GM23338 (cell line): ENCODE results near the gene LEFTY1. TPM values are rescaled to one million over a fixed set of nuclear protein-coding genes. Genes with fewer than 3 reads are reported as not detected.

Experiments used
- ATAC-seq: fragments of 200-7000 bp; cut with Tn5 transposase; 3 replicates; pipeline ENCODE4 v1.9.1; 2020
- DNase-seq: peaks from one replicate; pipeline ENCODE4 v3.0.0-alpha.2; 2015; ENCODE audit warnings: low spot score
- H2AFZ ChIP-seq: fragments of 200-600 bp; sonication (generic); 2 replicates; pipeline ENCODE4 v1.8.0; 2016; ENCODE audit warnings: antibody characterized with exemption, mild to moderate bottlenecking, moderate library complexity
- H3F3A ChIP-seq: fragments of 200-600 bp; sonication (generic); replicated peaks from 2 replicates; pipeline ENCODE4 v1.8.0; 2017; ENCODE audit warnings: antibody characterized with exemption, mixed run types, low read depth
- H3K27ac ChIP-seq: fragments of 200-600 bp; sonication (generic); 2 replicates; pipeline ENCODE4 v1.6.1; 2016; ENCODE audit warnings: low read depth
- H3K27me3 ChIP-seq: fragments of 200-600 bp; sonication (generic); 2 replicates; pipeline ENCODE4 v1.8.0; 2016; ENCODE audit warnings: mild to moderate bottlenecking, mixed run types, moderate library complexity; ENCODE audit not compliant: insufficient read depth
- H3K36me3 ChIP-seq: fragments of 200-600 bp; sonication (generic); 2 replicates; pipeline ENCODE4 v1.8.0; 2016; ENCODE audit warnings: mild to moderate bottlenecking; ENCODE audit not compliant: insufficient read depth
- H3K4me1 ChIP-seq: fragments of 200-600 bp; sonication (generic); 2 replicates; pipeline ENCODE4 v1.8.0; 2016; ENCODE audit warnings: mild to moderate bottlenecking, moderate library complexity; ENCODE audit not compliant: insufficient read depth
- H3K4me2 ChIP-seq: fragments of 200-600 bp; sonication (generic); 2 replicates; pipeline ENCODE4 v1.7.1; 2017; ENCODE audit warnings: mixed run types
- H3K4me3 ChIP-seq: fragments of 200-600 bp; sonication (generic); 2 replicates; pipeline ENCODE4 v1.6.1; 2016; ENCODE audit warnings: mixed run types
- H3K79me2 ChIP-seq: fragments of 200-600 bp; sonication (generic); replicated peaks from 2 replicates; pipeline ENCODE4 v1.8.0; 2017; ENCODE audit warnings: mild to moderate bottlenecking; ENCODE audit not compliant: insufficient read depth
- H3K9me2 ChIP-seq: fragments of 200-600 bp; sonication (generic); 2 replicates; pipeline ENCODE4 v1.8.0; 2017; ENCODE audit not compliant: insufficient read depth
- H4K20me1 ChIP-seq: fragments of 200-600 bp; sonication (generic); replicated peaks from 2 replicates; pipeline ENCODE4 v1.8.0; 2017; ENCODE audit warnings: mild to moderate bottlenecking; ENCODE audit not compliant: insufficient read depth
- H3K27ac Mint-ChIP-seq: 2 replicates; pipeline ENCODE4 v1.8.0; 2020; ENCODE audit warnings: inconsistent platforms, mild to moderate bottlenecking, moderate library complexity, mixed read lengths
- H3K27me3 Mint-ChIP-seq: 3 replicates; pipeline ENCODE4 v1.8.0; 2022; ENCODE audit warnings: low read depth, mild to moderate bottlenecking, moderate library complexity, mixed read lengths, inconsistent platforms; ENCODE audit not compliant: insufficient read depth, poor library complexity
- H3K36me3 Mint-ChIP-seq: 3 replicates; pipeline ENCODE4 v1.8.0; 2021; ENCODE audit warnings: low read depth, mild to moderate bottlenecking, inconsistent platforms, moderate library complexity, mixed read lengths
- H3K4me1 Mint-ChIP-seq: 3 replicates; pipeline ENCODE4 v1.8.0; 2020; ENCODE audit warnings: mild to moderate bottlenecking, inconsistent platforms, mixed read lengths
- H3K4me3 Mint-ChIP-seq: 3 replicates; pipeline ENCODE4 v1.8.0; 2021; ENCODE audit warnings: moderate library complexity, mild to moderate bottlenecking, inconsistent platforms, mixed read lengths
- H3K9me3 Mint-ChIP-seq: 3 replicates; pipeline ENCODE4 v1.8.0; 2020; ENCODE audit warnings: moderate library complexity, mild to moderate bottlenecking, inconsistent platforms, mixed read lengths
- CREB1 ChIP-seq: fragments of 250-450 bp; sonication (Bioruptor Pico); IDR thresholded peaks from 2 replicates; pipeline ENCODE4 v1.5.0; 2020; ENCODE audit warnings: low read depth, mild to moderate bottlenecking, moderate library complexity
- EZH2 ChIP-seq: fragments of 200-600 bp; sonication (generic); IDR thresholded peaks from one replicate; pipeline ENCODE4 v1.8.0; 2017; ENCODE audit warnings: antibody characterized with exemption, mild to moderate bottlenecking, low read depth; ENCODE audit not compliant: unreplicated experiment
- EZH2phosphoT487 ChIP-seq: fragments of 200-600 bp; sonication (generic); IDR thresholded peaks from one replicate; pipeline ENCODE4 v1.8.1; 2018; ENCODE audit warnings: antibody characterized with exemption; ENCODE audit not compliant: unreplicated experiment
- JUNB ChIP-seq: IDR thresholded peaks from one replicate; pipeline ENCODE4 v1.6.1; 2016; ENCODE audit warnings: antibody characterized with exemption; ENCODE audit not compliant: unreplicated experiment
- NANOG ChIP-seq: IDR thresholded peaks from 2 replicates; pipeline ENCODE4 v1.6.1; 2016; ENCODE audit warnings: antibody characterized with exemption, borderline replicate concordance
- POLR2AphosphoS5 ChIP-seq: IDR thresholded peaks from 2 replicates; pipeline ENCODE4 v1.6.1; 2016; ENCODE audit warnings: antibody characterized with exemption, low read depth
- ZNF114 ChIP-seq: fragments of 250-450 bp; sonication (Bioruptor Pico); IDR thresholded peaks from 2 replicates; pipeline ENCODE4 v1.5.0; 2020; ENCODE audit warnings: mild to moderate bottlenecking, moderate library complexity
- ZNF331 ChIP-seq: fragments of 250-450 bp; sonication (Bioruptor Pico); IDR thresholded peaks from 2 replicates; pipeline ENCODE4 v1.5.0; 2020; ENCODE audit warnings: low read depth, mild to moderate bottlenecking, moderate library complexity
- polyA plus RNA-seq: library from polyadenylated mRNA; unstranded; fragments of >200 nt; fragmentation: Nextera tagmentation; extraction: Ambion mirVana; gene quantifications from 2 replicates; pipeline ENCODE4 v1.2.1, GENCODE V29; 2016
- total RNA-seq: library from RNA; depleted of rRNA; stranded (reverse); fragments of >200 nt; shearing (Covaris generic); gene quantifications from 2 replicates; pipeline ENCODE4 v1.2.3, GENCODE V29; 2014
- TF ChIP-seq, protein P1 (sequence below): IDR thresholded peaks from one replicate; pipeline ENCODE4 v1.6.1; 2018; ENCODE audit warnings: antibody characterized with exemption; ENCODE audit not compliant: unreplicated experiment
- TF ChIP-seq, protein P2 (sequence below), 2 experiments: fragments of 200-600 bp in 1 of 2; sonication (generic) in 1 of 2; conservative IDR thresholded peaks; 2 replicates each; pipeline versions ENCODE4 v1.5.1 to v1.6.1; 2016 to 2017; ENCODE audit warnings: antibody characterized with exemption in 2 of 2, low read depth in 2 of 2, mild to moderate bottlenecking in 2 of 2, moderate library complexity in 1 of 2
- TF ChIP-seq, protein P3 (sequence below): IDR thresholded peaks from 2 replicates; pipeline ENCODE4 v1.6.1; 2016; ENCODE audit warnings: antibody characterized with exemption

The LEFTY1 gene
- total and polyA plus RNA-seq, 2 experiments from 2014 or later, result 27.5 to 65.4 TPM

DNA sequence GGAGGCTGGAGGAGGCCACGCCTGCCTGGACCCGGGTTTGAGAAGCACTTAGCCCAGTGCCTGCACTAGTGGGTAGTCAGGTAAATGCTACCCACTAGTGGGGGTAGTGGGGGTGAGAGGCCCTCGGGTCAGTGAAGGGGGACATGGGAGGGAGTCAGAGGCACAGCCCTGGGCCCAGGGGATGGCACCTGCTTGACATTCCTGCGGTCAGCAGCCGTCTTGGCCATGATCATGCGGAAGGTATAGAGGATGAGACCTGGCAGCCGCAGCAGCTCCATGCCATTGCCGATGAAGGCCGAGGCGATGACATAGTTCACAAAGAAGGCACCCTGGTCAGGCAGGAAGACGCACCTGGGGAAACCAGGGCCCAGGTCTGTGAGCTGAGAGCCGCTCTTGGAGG, 35.5 kb downstream of the LEFTY1 start:
- no peaks in the 10 kb centered on the region; the same call in none of the 2 replicates for H3F3A ChIP-seq
- Mint-ChIP-seq H3K4me3 (no peak overlapping the region), H3K27me3 (peaks cover 6% of the 10 kb centered on the region)

DNA sequence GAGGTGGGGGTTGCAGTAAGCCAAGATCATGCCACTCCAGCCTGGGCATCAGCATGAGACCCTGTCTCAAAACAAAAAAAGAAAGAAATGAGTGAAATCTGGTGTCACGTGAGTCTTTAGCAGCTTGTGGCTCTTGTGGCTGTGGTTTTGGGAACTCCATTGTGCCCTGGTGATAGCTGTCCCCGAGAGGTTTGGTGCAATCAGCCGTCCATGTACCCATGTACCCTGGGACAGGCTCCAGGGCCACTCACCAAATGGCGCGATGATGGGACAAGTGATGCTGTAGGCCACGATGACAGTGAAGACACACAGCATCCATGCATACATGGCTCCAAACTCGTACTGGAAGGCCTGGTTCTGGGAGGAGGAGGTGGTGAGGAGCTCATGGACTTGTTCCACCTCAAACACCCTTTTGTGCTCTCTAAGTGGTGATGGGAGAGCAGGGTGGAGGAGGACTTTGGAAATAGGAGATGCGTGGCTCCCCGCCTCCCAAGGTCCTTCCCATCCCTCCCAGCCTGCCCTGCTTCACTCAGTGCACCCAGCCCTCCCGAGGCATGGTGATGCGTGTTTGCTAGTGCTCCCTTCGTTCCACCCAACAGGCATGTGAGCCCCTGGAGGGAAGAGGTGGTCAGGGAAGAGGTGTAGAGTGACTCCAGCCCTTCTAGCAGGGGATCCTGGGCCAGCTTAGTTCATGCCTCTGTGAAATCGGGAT, 36.4 kb downstream of the LEFTY1 start:
- H3K4me3 Mint-ChIP-seq, result no peak overlapping the region
- no peak overlapping the region for H2AFZ ChIP-seq
- H3K27ac Mint-ChIP-seq, result no peak overlapping the region
- peaks cover 56% of the 10 kb centered on the region for H3K36me3 ChIP-seq
- peaks cover 14% of the 10 kb centered on the region for H3K27me3 Mint-ChIP-seq
- no peaks in the 10 kb centered on the region for H3K9me2 ChIP-seq
- H3K4me2 ChIP-seq, result no peak overlapping the region
- H3K4me1 ChIP-seq, result no peaks in the 10 kb centered on the region
- no peak overlapping the region for H3K4me3 ChIP-seq
- H3K9me3 Mint-ChIP-seq, result peaks cover 19% of the 10 kb centered on the region
- peaks cover 15% of the 10 kb centered on the region; the same call in 2 of the 3 replicates for H3K4me1 Mint-ChIP-seq
- no peaks in the 10 kb centered on the region for H3K27me3 ChIP-seq
- H3F3A ChIP-seq, result peaks cover 6% of the 10 kb centered on the region
- H3K36me3 Mint-ChIP-seq, result peaks cover 87% of the 10 kb centered on the region
- DNase-seq (no peak), ATAC-seq (no peak)
- H3K79me2 ChIP-seq, result no peaks in the 10 kb centered on the region
- H3K27ac ChIP-seq, result no peak overlapping the region
- H4K20me1 ChIP-seq, result peaks cover 3% of the 10 kb centered on the region
- TF ChIP-seq, protein P1, sequence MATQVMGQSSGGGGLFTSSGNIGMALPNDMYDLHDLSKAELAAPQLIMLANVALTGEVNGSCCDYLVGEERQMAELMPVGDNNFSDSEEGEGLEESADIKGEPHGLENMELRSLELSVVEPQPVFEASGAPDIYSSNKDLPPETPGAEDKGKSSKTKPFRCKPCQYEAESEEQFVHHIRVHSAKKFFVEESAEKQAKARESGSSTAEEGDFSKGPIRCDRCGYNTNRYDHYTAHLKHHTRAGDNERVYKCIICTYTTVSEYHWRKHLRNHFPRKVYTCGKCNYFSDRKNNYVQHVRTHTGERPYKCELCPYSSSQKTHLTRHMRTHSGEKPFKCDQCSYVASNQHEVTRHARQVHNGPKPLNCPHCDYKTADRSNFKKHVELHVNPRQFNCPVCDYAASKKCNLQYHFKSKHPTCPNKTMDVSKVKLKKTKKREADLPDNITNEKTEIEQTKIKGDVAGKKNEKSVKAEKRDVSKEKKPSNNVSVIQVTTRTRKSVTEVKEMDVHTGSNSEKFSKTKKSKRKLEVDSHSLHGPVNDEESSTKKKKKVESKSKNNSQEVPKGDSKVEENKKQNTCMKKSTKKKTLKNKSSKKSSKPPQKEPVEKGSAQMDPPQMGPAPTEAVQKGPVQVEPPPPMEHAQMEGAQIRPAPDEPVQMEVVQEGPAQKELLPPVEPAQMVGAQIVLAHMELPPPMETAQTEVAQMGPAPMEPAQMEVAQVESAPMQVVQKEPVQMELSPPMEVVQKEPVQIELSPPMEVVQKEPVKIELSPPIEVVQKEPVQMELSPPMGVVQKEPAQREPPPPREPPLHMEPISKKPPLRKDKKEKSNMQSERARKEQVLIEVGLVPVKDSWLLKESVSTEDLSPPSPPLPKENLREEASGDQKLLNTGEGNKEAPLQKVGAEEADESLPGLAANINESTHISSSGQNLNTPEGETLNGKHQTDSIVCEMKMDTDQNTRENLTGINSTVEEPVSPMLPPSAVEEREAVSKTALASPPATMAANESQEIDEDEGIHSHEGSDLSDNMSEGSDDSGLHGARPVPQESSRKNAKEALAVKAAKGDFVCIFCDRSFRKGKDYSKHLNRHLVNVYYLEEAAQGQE, result no peak
- TF ChIP-seq EZH2 (no peak), CREB1 (no peak), ZNF331 (CRISPR knock-in tag) (no peak), ZNF114 (CRISPR knock-in tag) (no peak), POLR2AphosphoS5 (no peak), EZH2phosphoT487 (no peak), NANOG (no peak), JUNB (no peak)
- TF ChIP-seq, protein P2, sequence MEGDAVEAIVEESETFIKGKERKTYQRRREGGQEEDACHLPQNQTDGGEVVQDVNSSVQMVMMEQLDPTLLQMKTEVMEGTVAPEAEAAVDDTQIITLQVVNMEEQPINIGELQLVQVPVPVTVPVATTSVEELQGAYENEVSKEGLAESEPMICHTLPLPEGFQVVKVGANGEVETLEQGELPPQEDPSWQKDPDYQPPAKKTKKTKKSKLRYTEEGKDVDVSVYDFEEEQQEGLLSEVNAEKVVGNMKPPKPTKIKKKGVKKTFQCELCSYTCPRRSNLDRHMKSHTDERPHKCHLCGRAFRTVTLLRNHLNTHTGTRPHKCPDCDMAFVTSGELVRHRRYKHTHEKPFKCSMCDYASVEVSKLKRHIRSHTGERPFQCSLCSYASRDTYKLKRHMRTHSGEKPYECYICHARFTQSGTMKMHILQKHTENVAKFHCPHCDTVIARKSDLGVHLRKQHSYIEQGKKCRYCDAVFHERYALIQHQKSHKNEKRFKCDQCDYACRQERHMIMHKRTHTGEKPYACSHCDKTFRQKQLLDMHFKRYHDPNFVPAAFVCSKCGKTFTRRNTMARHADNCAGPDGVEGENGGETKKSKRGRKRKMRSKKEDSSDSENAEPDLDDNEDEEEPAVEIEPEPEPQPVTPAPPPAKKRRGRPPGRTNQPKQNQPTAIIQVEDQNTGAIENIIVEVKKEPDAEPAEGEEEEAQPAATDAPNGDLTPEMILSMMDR (conservative IDR thresholded peaks at IDR 0.05; ENCODE audit: low read depth in 2 of 2), result no peak
- TF ChIP-seq, protein P3, sequence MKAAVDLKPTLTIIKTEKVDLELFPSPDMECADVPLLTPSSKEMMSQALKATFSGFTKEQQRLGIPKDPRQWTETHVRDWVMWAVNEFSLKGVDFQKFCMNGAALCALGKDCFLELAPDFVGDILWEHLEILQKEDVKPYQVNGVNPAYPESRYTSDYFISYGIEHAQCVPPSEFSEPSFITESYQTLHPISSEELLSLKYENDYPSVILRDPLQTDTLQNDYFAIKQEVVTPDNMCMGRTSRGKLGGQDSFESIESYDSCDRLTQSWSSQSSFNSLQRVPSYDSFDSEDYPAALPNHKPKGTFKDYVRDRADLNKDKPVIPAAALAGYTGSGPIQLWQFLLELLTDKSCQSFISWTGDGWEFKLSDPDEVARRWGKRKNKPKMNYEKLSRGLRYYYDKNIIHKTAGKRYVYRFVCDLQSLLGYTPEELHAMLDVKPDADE, result no peak

More for the DNA sequence above, 35.5 kb downstream of the LEFTY1 start:
- Mint-ChIP-seq H3K27ac (no peak overlapping the region), H3K4me1 (peaks cover 13% of the 10 kb centered on the region; the same call in 2 of the 3 replicates), H3K36me3 (peaks cover 86% of the 10 kb centered on the region), H3K9me3 (peaks cover 19% of the 10 kb centered on the region)
- TF ChIP-seq ZNF114 (CRISPR knock-in tag), result no peak
- no peak for TF ChIP-seq POLR2AphosphoS5
- ATAC-seq, result no peak
- no peaks in the 10 kb centered on the region for H3K9me2 ChIP-seq
- DNase-seq, result no peak
- no peak overlapping the region for H3K4me2 ChIP-seq
- no peak overlapping the region for H3K27ac ChIP-seq
- H3K4me1 ChIP-seq, result no peaks in the 10 kb centered on the region
- no peaks in the 10 kb centered on the region for H3K27me3 ChIP-seq
- peaks cover 59% of the 10 kb centered on the region for H3K36me3 ChIP-seq
- H4K20me1 ChIP-seq, result peaks cover 9% of the 10 kb centered on the region
- no peaks in the 10 kb centered on the region for H3K79me2 ChIP-seq
- no peak overlapping the region for H2AFZ ChIP-seq
- H3K4me3 ChIP-seq, result no peak overlapping the region
